HepG2 (cell line): ENCODE data around the gene POC1B. TPM values are rescaled to one million over a fixed set of nuclear protein-coding genes. Genes with fewer than 3 reads are reported as not detected.

Experiments used
- BRCA1 ChIP-seq: sonication (generic); formaldehyde crosslinking; IDR thresholded peaks from 2 replicates; pipeline ENCODE4 v1.4.0; 2020; ENCODE audit warnings: missing genetic modification reagents
- DZIP1 ChIP-seq: sonication (generic); formaldehyde crosslinking; IDR thresholded peaks from 2 replicates; pipeline ENCODE4 v1.5.0; 2020; ENCODE audit warnings: mild to moderate bottlenecking, missing genetic modification reagents
- HOXA7 ChIP-seq: sonication (generic); formaldehyde crosslinking; IDR thresholded peaks from 2 replicates; pipeline ENCODE4 v1.8.1; 2022; ENCODE audit warnings: mild to moderate bottlenecking, missing genetic modification reagents, moderate library complexity
- KIAA2018 ChIP-seq: sonication (generic); formaldehyde crosslinking; IDR thresholded peaks from 2 replicates; pipeline ENCODE4 v1.5.0; 2020; ENCODE audit warnings: mild to moderate bottlenecking, missing genetic modification reagents, borderline replicate concordance
- LBX2 ChIP-seq: sonication (generic); formaldehyde crosslinking; IDR thresholded peaks from 2 replicates; pipeline ENCODE4 v1.5.0; 2020; ENCODE audit warnings: missing genetic modification reagents, mild to moderate bottlenecking, borderline replicate concordance
- NKX3-1 ChIP-seq: sonication (generic); formaldehyde crosslinking; IDR thresholded peaks from 2 replicates; pipeline ENCODE4 v1.5.0; 2020; ENCODE audit warnings: missing genetic modification reagents
- ZBTB14 ChIP-seq: sonication (generic); formaldehyde crosslinking; IDR thresholded peaks from 2 replicates; pipeline ENCODE4 v1.4.0; 2020; ENCODE audit warnings: missing genetic modification reagents
- ZHX2 ChIP-seq, 2 experiments: sonication (generic) in 1 of 2; formaldehyde crosslinking in 1 of 2; IDR thresholded peaks; 2 replicates each; pipeline versions ENCODE4 v1.6.1 to v1.9.0; 2014 to 2022; ENCODE audit warnings: antibody characterized with exemption in 1 of 2, borderline replicate concordance in 1 of 2, inconsistent platforms in 1 of 2, low read depth in 1 of 2, missing genetic modification reagents in 1 of 2
- ZNF317 ChIP-seq: sonication (generic); formaldehyde crosslinking; IDR thresholded peaks from 2 replicates; pipeline ENCODE4 v1.5.0; 2020; ENCODE audit warnings: mild to moderate bottlenecking, missing genetic modification reagents
- ZNF790 ChIP-seq: sonication (generic); formaldehyde crosslinking; IDR thresholded peaks from 2 replicates; pipeline ENCODE4 v1.8.0; 2022; ENCODE audit warnings: missing genetic modification reagents, mild to moderate bottlenecking, borderline replicate concordance
- polyA plus RNA-seq, 8 experiments: library from polyadenylated mRNA; depleted of rRNA in 3 of 8; stranded (reverse) in 7 of 8; unstranded in 1 of 8; fragments of >200 nt; fragmentation: Illumina TruSeq in 4 of 8; extraction: Trizol in 4 of 8; gene quantifications; 2 replicates each; pipeline versions ENCODE4 v1.2.1 to v1.2.3, GENCODE V29; 2011 to 2016; ENCODE audit warnings: low read depth in 4 of 8, missing spikeins in 1 of 8, mixed read lengths in 1 of 8; ENCODE audit not compliant: insufficient read depth in 1 of 8
- total RNA-seq, 5 experiments: library from RNA; depleted of rRNA; stranded (reverse); fragments of >200 nt; fragmentation: Illumina TruSeq; extraction: Trizol; gene quantifications; 2 replicates each; pipeline ENCODE4 v1.2.3, GENCODE V29; 2016; ENCODE audit warnings: low read depth in 1 of 5

Gene POC1B
- total and polyA plus RNA-seq, 2 of the 13 experiments (the other 11 are each of a cell fraction or from before 2014, with no cell fraction given), result 9.3 to 11.0 TPM

- TF ChIP-seq KIAA2018 (no peak), ZHX2 (IDR thresholded peaks at IDR 0.05; ENCODE audit: low read depth) (no peak), ZHX2 (CRISPR knock-in tag; IDR thresholded peaks at IDR 0.05; ENCODE audit: borderline replicate concordance) (no peak), LBX2 (CRISPR knock-in tag) (no peak), ZBTB14 (no peak), ZNF790 (CRISPR knock-in tag) (no peak), BRCA1 (CRISPR knock-in tag) (no peak), ZNF317 (CRISPR knock-in tag) (no peak), HOXA7 (no peak), NKX3-1 (CRISPR knock-in tag) (no peak), DZIP1 (CRISPR knock-in tag) (no peak)
Observed at GRCh38 chr12:89492883-89493282, 33.0 kb downstream of the POC1B start (continued).
